ENCODE measurements around the gene ITGA8.

DNA sequence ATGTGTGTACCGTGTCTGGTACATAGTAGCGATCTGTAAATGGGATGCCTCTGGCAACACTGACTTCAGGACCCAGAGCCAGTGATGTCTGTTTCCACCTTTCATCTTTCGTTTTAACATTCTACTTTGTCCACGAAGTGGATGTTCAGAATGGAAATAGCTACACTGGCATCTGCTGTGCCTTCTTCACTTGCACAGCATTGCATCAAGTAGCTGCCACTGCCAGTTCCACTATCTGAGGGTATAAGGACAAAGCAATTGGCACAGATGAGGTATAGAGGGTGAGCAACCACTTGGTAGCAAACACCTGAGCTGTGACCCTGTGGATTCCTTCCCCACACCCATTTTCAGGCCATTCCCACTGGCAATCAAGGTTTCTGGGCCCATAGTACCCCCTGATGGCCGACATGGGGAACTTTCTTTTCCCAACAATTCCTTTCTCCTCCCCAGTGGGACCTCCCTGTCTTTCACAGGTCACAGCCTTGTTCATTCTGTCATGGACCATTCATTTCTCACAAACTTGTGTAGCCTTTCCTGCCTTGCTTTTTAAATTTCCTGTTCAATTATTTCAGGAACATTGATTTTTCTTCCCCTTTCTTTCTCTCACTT lies 4.0 kb downstream of the ITGA8 start:
- TF ChIP-seq GATA3 (IDR thresholded peaks at IDR 0.05; ENCODE audit: low read depth, low read length) (no peak), GATA2 (IDR thresholded peaks at IDR 0.05; ENCODE audit: low read depth, low read length) (no peak)
